ENCODE measurements around the gene HLA-DPB1.

DNA sequence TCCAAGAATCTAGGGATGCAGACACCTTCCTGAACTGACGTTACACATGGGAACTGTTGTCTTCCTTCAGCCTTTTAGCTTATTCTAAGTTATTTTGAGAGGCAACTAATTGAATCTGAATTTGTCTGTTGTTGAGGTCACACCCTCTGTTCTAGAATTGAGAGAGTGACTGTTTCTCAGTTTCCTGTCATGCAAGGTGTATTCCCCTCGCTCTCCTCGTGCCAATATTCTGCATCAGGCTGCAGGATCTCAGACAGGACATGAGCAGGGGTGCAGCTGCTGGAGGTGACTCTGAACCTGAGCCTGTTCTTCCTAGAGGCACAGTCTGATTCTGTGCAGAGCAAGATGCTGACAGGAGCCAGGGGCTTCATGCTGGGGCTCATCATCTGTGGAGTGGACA, 52.5 kb downstream of the HLA-DPB1 start:
- no peak for TF ChIP-seq POLR2A (IDR thresholded peaks at IDR 0.05)
- TF ChIP-seq, protein P1, sequence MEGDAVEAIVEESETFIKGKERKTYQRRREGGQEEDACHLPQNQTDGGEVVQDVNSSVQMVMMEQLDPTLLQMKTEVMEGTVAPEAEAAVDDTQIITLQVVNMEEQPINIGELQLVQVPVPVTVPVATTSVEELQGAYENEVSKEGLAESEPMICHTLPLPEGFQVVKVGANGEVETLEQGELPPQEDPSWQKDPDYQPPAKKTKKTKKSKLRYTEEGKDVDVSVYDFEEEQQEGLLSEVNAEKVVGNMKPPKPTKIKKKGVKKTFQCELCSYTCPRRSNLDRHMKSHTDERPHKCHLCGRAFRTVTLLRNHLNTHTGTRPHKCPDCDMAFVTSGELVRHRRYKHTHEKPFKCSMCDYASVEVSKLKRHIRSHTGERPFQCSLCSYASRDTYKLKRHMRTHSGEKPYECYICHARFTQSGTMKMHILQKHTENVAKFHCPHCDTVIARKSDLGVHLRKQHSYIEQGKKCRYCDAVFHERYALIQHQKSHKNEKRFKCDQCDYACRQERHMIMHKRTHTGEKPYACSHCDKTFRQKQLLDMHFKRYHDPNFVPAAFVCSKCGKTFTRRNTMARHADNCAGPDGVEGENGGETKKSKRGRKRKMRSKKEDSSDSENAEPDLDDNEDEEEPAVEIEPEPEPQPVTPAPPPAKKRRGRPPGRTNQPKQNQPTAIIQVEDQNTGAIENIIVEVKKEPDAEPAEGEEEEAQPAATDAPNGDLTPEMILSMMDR (IDR thresholded peaks at IDR 0.05) = no peak

All from thyroid gland (tissue), 4 donors.